K562 (cell line): ENCODE data around the gene SAMD11.

ENCODE experiments used
- CTCF ChIP-seq, 3 experiments: IDR thresholded peaks in 2 of 3; conservative IDR thresholded peaks in 1 of 3; 2 replicates each; pipeline ENCODE4 v1.5.1; 2011 to 2012; ENCODE audit warnings: low read length in 3 of 3, mild to moderate bottlenecking in 3 of 3, control low read depth in 2 of 3, improper control_type of control experiment in 1 of 3, inconsistent platforms in 1 of 3, low read depth in 1 of 3, mixed read lengths in 1 of 3, moderate library complexity in 1 of 3; ENCODE audit not compliant: insufficient read depth in 2 of 3
- NFE2L1 ChIP-seq: fragments of 450-650 bp; IDR thresholded peaks from 2 replicates; pipeline ENCODE4 v1.6.1; 2016; ENCODE audit warnings: missing genetic modification characterization, low read depth, mild to moderate bottlenecking, missing compliant biosample characterization, moderate library complexity, borderline replicate concordance
- ZNF121 ChIP-seq: sonication (generic); formaldehyde crosslinking; conservative IDR thresholded peaks from 2 replicates; pipeline ENCODE4 v1.8.0; 2022; ENCODE audit warnings: missing genetic modification reagents
- ZZZ3 ChIP-seq: fragments of 450-650 bp; IDR thresholded peaks from 2 replicates; pipeline ENCODE4 v1.6.1; 2016; ENCODE audit warnings: antibody characterized with exemption, mild to moderate bottlenecking, moderate library complexity

GRCh38 chr1:886760-887159 lies 37.0 kb upstream of the SAMD11 start:
- TF ChIP-seq ZNF121 (CRISPR knock-in tag): no peak
- TF ChIP-seq CTCF (IDR thresholded peaks at IDR 0.05 in 2 of 3, conservative IDR thresholded peaks at IDR 0.05 in 1 of 3; ENCODE audit: insufficient read depth in 2 of 3, low read depth in 1 of 3, low read length in 3 of 3): no peak
- TF ChIP-seq NFE2L1: no peak
- no peak for TF ChIP-seq ZZZ3
